H9 (cell line): ENCODE results near the gene SSPN. TPM values are rescaled to one million over a fixed set of nuclear protein-coding genes. Genes with fewer than 3 reads are reported as not detected.

Source experiments
- DNase-seq: peaks from one replicate; pipeline ENCODE4 v3.0.0-alpha.2; 2017
- H2AFZ ChIP-seq: one replicate; pipeline ENCODE4 v1.6.1; 2013; ENCODE audit warnings: mild to moderate bottlenecking, low read length, control low read depth, moderate library complexity
- H2AK5ac ChIP-seq: 2 replicates; pipeline ENCODE4 v1.6.1; 2013; ENCODE audit warnings: low read length, control low read depth, mixed read lengths; ENCODE audit not compliant: insufficient read length
- H2BK120ac ChIP-seq: one replicate; pipeline ENCODE4 v1.6.1; 2013; ENCODE audit warnings: low read depth, mild to moderate bottlenecking, low read length, control low read depth, inconsistent platforms; ENCODE audit not compliant: poor library complexity, severe bottlenecking
- H2BK12ac ChIP-seq: 2 replicates; pipeline ENCODE4 v1.6.1; 2013; ENCODE audit warnings: low read length, control low read depth, mixed read lengths, low read depth; ENCODE audit not compliant: insufficient read length
- H2BK15ac ChIP-seq: 2 replicates; pipeline ENCODE4 v1.6.1; 2013; ENCODE audit warnings: low read depth, low read length, control low read depth
- H2BK20ac ChIP-seq: one replicate; pipeline ENCODE4 v1.6.1; 2013; ENCODE audit warnings: low read depth, mild to moderate bottlenecking, low read length, control low read depth, inconsistent platforms; ENCODE audit not compliant: poor library complexity, severe bottlenecking
- H2BK5ac ChIP-seq: 2 replicates; pipeline ENCODE4 v1.6.1; 2013; ENCODE audit warnings: low read length, control low read depth, mixed read lengths; ENCODE audit not compliant: insufficient read length
- H3K14ac ChIP-seq: 2 replicates; pipeline ENCODE4 v1.6.1; 2013; ENCODE audit warnings: low read length, control low read depth; ENCODE audit not compliant: insufficient read depth
- H3K18ac ChIP-seq: 2 replicates; pipeline ENCODE4 v1.6.1; 2013; ENCODE audit warnings: low read depth, mild to moderate bottlenecking, mixed read lengths, low read length, control low read depth; ENCODE audit not compliant: insufficient read length
- H3K23ac ChIP-seq: 2 replicates; pipeline ENCODE4 v1.6.1; 2013; ENCODE audit warnings: low read length, control low read depth, mixed read lengths, low read depth; ENCODE audit not compliant: insufficient read length
- H3K23me2 ChIP-seq: 2 replicates; pipeline ENCODE4 v1.6.1; 2013; ENCODE audit warnings: low read depth, mild to moderate bottlenecking, mixed read lengths, low read length, control low read depth; ENCODE audit not compliant: insufficient read length, poor library complexity, severe bottlenecking
- H3K27ac ChIP-seq: 2 replicates; pipeline ENCODE4 v1.5.1; 2013; ENCODE audit warnings: low read length, control low read depth, mixed read lengths, low read depth; ENCODE audit not compliant: insufficient read length
- H3K27me3 ChIP-seq: 2 replicates; pipeline ENCODE4 v1.6.1; 2013; ENCODE audit warnings: low read length, control low read depth, inconsistent platforms; ENCODE audit not compliant: insufficient read depth
- H3K4ac ChIP-seq: 2 replicates; pipeline ENCODE4 v1.6.1; 2013; ENCODE audit warnings: low read depth, mild to moderate bottlenecking, control low read depth, inconsistent platforms, low read length, moderate library complexity
- H3K4me1 ChIP-seq: 2 replicates; pipeline ENCODE4 v1.6.1; 2013; ENCODE audit warnings: low read length, control low read depth, inconsistent platforms; ENCODE audit not compliant: insufficient read depth
- H3K4me2 ChIP-seq: 2 replicates; pipeline ENCODE4 v1.6.1; 2013; ENCODE audit warnings: low read length, control low read depth, mixed read lengths; ENCODE audit not compliant: insufficient read length, insufficient read depth
- H3K56ac ChIP-seq: 2 replicates; pipeline ENCODE4 v1.6.1; 2013; ENCODE audit warnings: low read depth, mild to moderate bottlenecking, mixed read lengths, low read length, control low read depth; ENCODE audit not compliant: insufficient read length
- H3K79me1 ChIP-seq: 2 replicates; pipeline ENCODE4 v1.6.1; 2013; ENCODE audit warnings: low read depth, mild to moderate bottlenecking, moderate library complexity, low read length, control low read depth, inconsistent platforms; ENCODE audit not compliant: insufficient read depth, poor library complexity, severe bottlenecking
- H3K79me2 ChIP-seq: 2 replicates; pipeline ENCODE4 v1.6.1; 2013; ENCODE audit warnings: low read length, control low read depth, inconsistent platforms; ENCODE audit not compliant: insufficient read depth
- H3K9ac ChIP-seq: 2 replicates; pipeline ENCODE4 v1.6.1; 2013; ENCODE audit warnings: low read length, control low read depth, mixed read lengths; ENCODE audit not compliant: insufficient read length; ENCODE audit errors: extremely low read depth
- H3K9me3 ChIP-seq: one replicate; pipeline ENCODE4 v1.6.1; 2013; ENCODE audit warnings: low read depth, low read length, inconsistent platforms; ENCODE audit not compliant: control insufficient read depth
- H3T11ph ChIP-seq: one replicate; pipeline ENCODE4 v1.6.1; 2013; ENCODE audit warnings: mild to moderate bottlenecking, low read length, control low read depth, inconsistent platforms
- H4K20me1 ChIP-seq: one replicate; pipeline ENCODE4 v1.6.1; 2013; ENCODE audit not compliant: control insufficient read depth, insufficient read length, insufficient read depth
- H4K5ac ChIP-seq: 2 replicates; pipeline ENCODE4 v1.6.1; 2013; ENCODE audit warnings: low read depth, mild to moderate bottlenecking, mixed read lengths, low read length, control low read depth; ENCODE audit not compliant: insufficient read length
- H4K8ac ChIP-seq: replicated peaks from 2 replicates; pipeline ENCODE4 v1.6.1; 2013; ENCODE audit warnings: low read length, control low read depth, mixed read lengths, low read depth; ENCODE audit not compliant: insufficient read length
- H4K91ac ChIP-seq: 2 replicates; pipeline ENCODE4 v1.6.1; 2013; ENCODE audit warnings: low read depth, mild to moderate bottlenecking, moderate library complexity, mixed read lengths, low read length, control low read depth; ENCODE audit not compliant: insufficient read length
- H3K27ac Mint-ChIP-seq, 3 experiments: 2 replicates in 2 of 3; 3 replicates in 1 of 3; pipeline ENCODE4 v1.8.0; 2020 to 2021; ENCODE audit warnings: mixed read lengths in 3 of 3, mild to moderate bottlenecking in 1 of 3, moderate library complexity in 1 of 3
- H3K27me3 Mint-ChIP-seq: 2 replicates; pipeline ENCODE4 v1.8.0; 2021; ENCODE audit warnings: low read depth, mild to moderate bottlenecking, moderate library complexity, mixed read lengths
- H3K36me3 Mint-ChIP-seq, 3 experiments: 2 replicates in 2 of 3; 3 replicates in 1 of 3; pipeline ENCODE4 v1.8.0; 2020 to 2021; ENCODE audit warnings: low read depth in 3 of 3, mixed read lengths in 3 of 3; ENCODE audit not compliant: insufficient read depth in 1 of 3
- H3K4me1 Mint-ChIP-seq, 2 experiments: 2 replicates each; pipeline ENCODE4 v1.8.0; 2020; ENCODE audit warnings: mixed read lengths in 2 of 2
- H3K4me3 Mint-ChIP-seq, 2 experiments: 2 replicates in 1 of 2; 3 replicates in 1 of 2; pipeline ENCODE4 v1.8.0; 2020 to 2021; ENCODE audit warnings: mild to moderate bottlenecking in 2 of 2, mixed read lengths in 2 of 2, moderate library complexity in 1 of 2
- H3K9me3 Mint-ChIP-seq, 2 experiments: 2 replicates in 1 of 2; 3 replicates in 1 of 2; pipeline ENCODE4 v1.8.0; 2020; ENCODE audit warnings: mild to moderate bottlenecking in 2 of 2, mixed read lengths in 2 of 2, moderate library complexity in 1 of 2
- WGBS: extraction: QIAGEN DNeasy Blood & Tissue Kit; methylation state at CpG from one replicate; pipeline ENCODE4 v1.1.7; 2013; ENCODE audit warnings: missing lambda C conversion rate, low lambda C conversion rate, mixed read lengths; ENCODE audit not compliant: insufficient read length; ENCODE audit errors: extremely low coverage; 5-methylcytosine and 5-hydroxymethylcytosine counted together
- total RNA-seq: library from RNA; stranded (reverse); gene quantifications from 2 replicates; pipeline ENCODE4 v1.2.1, GENCODE V29; 2021
- TF ChIP-seq, protein P1 (sequence below): fragments of 200-600 bp; sonication (generic); conservative IDR thresholded peaks from 3 replicates; pipeline ENCODE4 v1.8.0; 2021; ENCODE audit warnings: antibody characterized with exemption, mild to moderate bottlenecking

Gene SSPN
- total RNA-seq, 1 experiment from 2014 or later, result 0.81 TPM

DNA sequence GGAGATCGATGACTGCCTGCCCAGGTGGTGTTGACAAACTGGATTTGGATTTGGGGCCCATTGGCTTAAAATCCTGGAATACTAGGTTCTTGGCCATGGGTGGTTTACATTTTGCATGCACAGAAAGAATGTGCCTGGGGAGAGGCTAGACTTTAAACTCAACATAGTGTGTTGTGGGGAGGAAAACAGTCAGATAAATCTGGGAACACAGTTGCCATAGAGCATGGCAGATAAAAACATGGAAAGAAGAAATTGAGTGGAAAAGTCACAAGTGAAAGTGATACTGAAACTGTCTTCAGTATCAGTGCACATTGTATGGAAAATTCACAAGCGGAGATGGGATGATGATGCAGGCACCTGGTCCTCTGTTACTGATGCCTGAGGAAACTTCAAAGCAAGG, 95.2 kb downstream of the SSPN start:
- no peak overlapping the region for H3K4ac ChIP-seq
- Mint-ChIP-seq H3K4me1 (peaks cover 0 to 4% of the 10 kb centered on the region in 2 experiments; a peak in 1 of 4 replicates), H3K27me3 (no peaks in the 10 kb centered on the region; the same call in 1 of the 2 replicates), H3K36me3 (no peaks in the 10 kb centered on the region), H3K9me3 (no peaks in the 10 kb centered on the region), H3K4me3 (no peak overlapping the region), H3K27ac (no peak overlapping the region)
- H4K20me1 ChIP-seq, result no peaks in the 10 kb centered on the region
- no peaks in the 10 kb centered on the region for H3K9me3 ChIP-seq
- TF ChIP-seq, protein P1, sequence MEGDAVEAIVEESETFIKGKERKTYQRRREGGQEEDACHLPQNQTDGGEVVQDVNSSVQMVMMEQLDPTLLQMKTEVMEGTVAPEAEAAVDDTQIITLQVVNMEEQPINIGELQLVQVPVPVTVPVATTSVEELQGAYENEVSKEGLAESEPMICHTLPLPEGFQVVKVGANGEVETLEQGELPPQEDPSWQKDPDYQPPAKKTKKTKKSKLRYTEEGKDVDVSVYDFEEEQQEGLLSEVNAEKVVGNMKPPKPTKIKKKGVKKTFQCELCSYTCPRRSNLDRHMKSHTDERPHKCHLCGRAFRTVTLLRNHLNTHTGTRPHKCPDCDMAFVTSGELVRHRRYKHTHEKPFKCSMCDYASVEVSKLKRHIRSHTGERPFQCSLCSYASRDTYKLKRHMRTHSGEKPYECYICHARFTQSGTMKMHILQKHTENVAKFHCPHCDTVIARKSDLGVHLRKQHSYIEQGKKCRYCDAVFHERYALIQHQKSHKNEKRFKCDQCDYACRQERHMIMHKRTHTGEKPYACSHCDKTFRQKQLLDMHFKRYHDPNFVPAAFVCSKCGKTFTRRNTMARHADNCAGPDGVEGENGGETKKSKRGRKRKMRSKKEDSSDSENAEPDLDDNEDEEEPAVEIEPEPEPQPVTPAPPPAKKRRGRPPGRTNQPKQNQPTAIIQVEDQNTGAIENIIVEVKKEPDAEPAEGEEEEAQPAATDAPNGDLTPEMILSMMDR, result no peak
- H3K18ac ChIP-seq, result no peak overlapping the region
- no peak overlapping the region for H3K4me2 ChIP-seq
- no peak overlapping the region for H3K14ac ChIP-seq
- no peak overlapping the region for H3K56ac ChIP-seq
- no peak overlapping the region for H3K9ac ChIP-seq
- H3K27me3 ChIP-seq, result no peaks in the 10 kb centered on the region
- H2BK120ac ChIP-seq, result no peak overlapping the region
- H3K4me1 ChIP-seq, result no peaks in the 10 kb centered on the region
- no peak overlapping the region for H2AK5ac ChIP-seq
- no peaks in the 10 kb centered on the region for H3K79me1 ChIP-seq
- no peak overlapping the region for H4K91ac ChIP-seq
- H3T11ph ChIP-seq, result no peak overlapping the region
- no peak for DNase-seq
- H4K5ac ChIP-seq, result no peak overlapping the region
- H4K8ac ChIP-seq, result no peak overlapping the region
- no peaks in the 10 kb centered on the region for H3K79me2 ChIP-seq
- no peak overlapping the region for H2BK12ac ChIP-seq
- no CpG with 5 or more reads among the region's 2 CpGs for WGBS
- H2BK5ac ChIP-seq, result no peak overlapping the region
- H2BK20ac ChIP-seq, result no peak overlapping the region
- no peak overlapping the region for H2AFZ ChIP-seq
- no peak overlapping the region for H3K27ac ChIP-seq
- no peaks in the 10 kb centered on the region for H3K23me2 ChIP-seq
- no peak overlapping the region for H2BK15ac ChIP-seq
- no peak overlapping the region for H3K23ac ChIP-seq
